GM12878 (cell line): ENCODE data around the gene RHOXF2.

ENCODE experiments used
- HDAC2 ChIP-seq: fragments of 200-600 bp; sonication (generic); IDR thresholded peaks from 2 replicates; pipeline ENCODE4 v1.6.1; 2017
- MXI1 ChIP-seq: fragments of 150-350 bp; IDR thresholded peaks from 2 replicates; pipeline ENCODE4 v1.6.1; 2011; ENCODE audit warnings: low read depth, mild to moderate bottlenecking, inconsistent platforms, low read length, improper control_type of control experiment
- NFIC ChIP-seq: IDR thresholded peaks from 2 replicates; pipeline ENCODE4 v1.6.1; 2012; ENCODE audit warnings: low read depth, mild to moderate bottlenecking, inconsistent platforms, low read length, moderate library complexity
- NFXL1 ChIP-seq: fragments of 450-650 bp; IDR thresholded peaks from 2 replicates; pipeline ENCODE4 v1.6.1; 2017; ENCODE audit warnings: antibody characterized with exemption, mild to moderate bottlenecking, borderline replicate concordance
- POLR2AphosphoS5 ChIP-seq: IDR thresholded peaks from 2 replicates; pipeline ENCODE4 v1.6.1; 2011; ENCODE audit warnings: mild to moderate bottlenecking, low read length, inconsistent platforms
- RFX5 ChIP-seq: IDR thresholded peaks from 2 replicates; pipeline ENCODE4 v1.6.1; 2011; ENCODE audit warnings: low read depth, low read length, improper control_type of control experiment
- SPI1 ChIP-seq: IDR thresholded peaks from 2 replicates; pipeline ENCODE4 v1.6.1; 2011; ENCODE audit warnings: low read depth, mild to moderate bottlenecking, low read length, moderate library complexity, borderline replicate concordance; ENCODE audit not compliant: insufficient read depth
- TCF12 ChIP-seq: IDR thresholded peaks from 2 replicates; pipeline ENCODE4 v1.6.1; 2011; ENCODE audit warnings: low read depth, mild to moderate bottlenecking, low read length
- ZNF274 ChIP-seq: IDR thresholded peaks from one replicate; pipeline ENCODE4 v1.8.0; 2011; ENCODE audit not compliant: insufficient read length, insufficient read depth
- TF ChIP-seq, protein P1 (sequence below), 3 experiments: IDR thresholded peaks in 2 of 3; conservative IDR thresholded peaks in 1 of 3; 2 replicates each; pipeline ENCODE4 v1.5.1; 2011; ENCODE audit warnings: low read depth in 3 of 3, low read length in 3 of 3, mild to moderate bottlenecking in 3 of 3, control low read depth in 2 of 3, moderate library complexity in 2 of 3, inconsistent platforms in 1 of 3, mixed read lengths in 1 of 3; ENCODE audit not compliant: control insufficient read depth in 2 of 3, insufficient read depth in 1 of 3; ENCODE audit errors: extremely low read depth in 1 of 3
- TF ChIP-seq, protein P2 (sequence below): fragments of 450-650 bp; IDR thresholded peaks from 2 replicates; pipeline ENCODE4 v1.6.1; 2017; ENCODE audit warnings: mild to moderate bottlenecking
- TF ChIP-seq, protein P3 (sequence below): IDR thresholded peaks from 2 replicates; pipeline ENCODE4 v1.6.1; 2012; ENCODE audit warnings: mild to moderate bottlenecking, low read depth, low read length
- TF ChIP-seq, protein P4 (sequence below): fragments of 450-650 bp; IDR thresholded peaks from 2 replicates; pipeline ENCODE4 v1.6.1; 2014; ENCODE audit warnings: mild to moderate bottlenecking

DNA sequence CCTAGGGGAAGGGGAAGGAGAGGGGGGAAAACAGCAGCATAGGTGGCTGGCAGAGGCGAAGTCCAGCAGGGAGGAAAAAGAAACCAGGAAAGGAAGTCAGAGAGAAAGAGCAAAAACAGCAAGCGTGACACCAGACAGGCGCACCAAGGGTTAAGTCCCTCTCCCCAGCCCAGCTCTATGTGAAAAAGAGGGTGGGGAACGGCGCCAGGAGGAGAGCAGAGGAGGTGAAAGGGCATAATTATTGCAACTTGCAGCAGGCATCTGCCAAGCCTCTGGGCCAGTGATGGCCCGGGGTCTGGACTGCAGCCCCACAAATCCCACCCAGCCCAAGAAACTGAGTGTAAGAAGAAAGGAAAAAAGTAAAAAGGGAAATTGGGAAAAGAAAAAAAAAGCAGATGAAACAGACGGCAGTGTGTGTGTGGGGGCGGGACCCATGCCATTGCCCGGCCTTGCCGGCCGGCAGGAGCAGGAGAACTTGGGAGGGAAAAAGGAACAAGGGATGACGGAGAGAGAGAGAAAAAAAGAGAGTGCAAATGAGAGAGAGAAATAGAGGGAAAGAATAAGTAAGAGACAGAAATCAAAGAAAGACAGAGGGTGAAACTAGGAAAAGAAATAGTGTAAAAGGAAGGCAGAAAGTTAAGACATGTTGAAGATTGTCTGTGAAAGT, 14.1 kb upstream of the RHOXF2 start:
- TF ChIP-seq NFIC, result no peak
- TF ChIP-seq, protein P1, sequence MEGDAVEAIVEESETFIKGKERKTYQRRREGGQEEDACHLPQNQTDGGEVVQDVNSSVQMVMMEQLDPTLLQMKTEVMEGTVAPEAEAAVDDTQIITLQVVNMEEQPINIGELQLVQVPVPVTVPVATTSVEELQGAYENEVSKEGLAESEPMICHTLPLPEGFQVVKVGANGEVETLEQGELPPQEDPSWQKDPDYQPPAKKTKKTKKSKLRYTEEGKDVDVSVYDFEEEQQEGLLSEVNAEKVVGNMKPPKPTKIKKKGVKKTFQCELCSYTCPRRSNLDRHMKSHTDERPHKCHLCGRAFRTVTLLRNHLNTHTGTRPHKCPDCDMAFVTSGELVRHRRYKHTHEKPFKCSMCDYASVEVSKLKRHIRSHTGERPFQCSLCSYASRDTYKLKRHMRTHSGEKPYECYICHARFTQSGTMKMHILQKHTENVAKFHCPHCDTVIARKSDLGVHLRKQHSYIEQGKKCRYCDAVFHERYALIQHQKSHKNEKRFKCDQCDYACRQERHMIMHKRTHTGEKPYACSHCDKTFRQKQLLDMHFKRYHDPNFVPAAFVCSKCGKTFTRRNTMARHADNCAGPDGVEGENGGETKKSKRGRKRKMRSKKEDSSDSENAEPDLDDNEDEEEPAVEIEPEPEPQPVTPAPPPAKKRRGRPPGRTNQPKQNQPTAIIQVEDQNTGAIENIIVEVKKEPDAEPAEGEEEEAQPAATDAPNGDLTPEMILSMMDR (IDR thresholded peaks at IDR 0.05 in 2 of 3, conservative IDR thresholded peaks at IDR 0.05 in 1 of 3; ENCODE audit: control insufficient read depth in 2 of 3, extremely low read depth in 1 of 3, insufficient read depth in 1 of 3, low read depth in 3 of 3, low read length in 3 of 3), result no peak
- TF ChIP-seq TCF12, result no peak
- TF ChIP-seq HDAC2, result no peak
- TF ChIP-seq, protein P2, sequence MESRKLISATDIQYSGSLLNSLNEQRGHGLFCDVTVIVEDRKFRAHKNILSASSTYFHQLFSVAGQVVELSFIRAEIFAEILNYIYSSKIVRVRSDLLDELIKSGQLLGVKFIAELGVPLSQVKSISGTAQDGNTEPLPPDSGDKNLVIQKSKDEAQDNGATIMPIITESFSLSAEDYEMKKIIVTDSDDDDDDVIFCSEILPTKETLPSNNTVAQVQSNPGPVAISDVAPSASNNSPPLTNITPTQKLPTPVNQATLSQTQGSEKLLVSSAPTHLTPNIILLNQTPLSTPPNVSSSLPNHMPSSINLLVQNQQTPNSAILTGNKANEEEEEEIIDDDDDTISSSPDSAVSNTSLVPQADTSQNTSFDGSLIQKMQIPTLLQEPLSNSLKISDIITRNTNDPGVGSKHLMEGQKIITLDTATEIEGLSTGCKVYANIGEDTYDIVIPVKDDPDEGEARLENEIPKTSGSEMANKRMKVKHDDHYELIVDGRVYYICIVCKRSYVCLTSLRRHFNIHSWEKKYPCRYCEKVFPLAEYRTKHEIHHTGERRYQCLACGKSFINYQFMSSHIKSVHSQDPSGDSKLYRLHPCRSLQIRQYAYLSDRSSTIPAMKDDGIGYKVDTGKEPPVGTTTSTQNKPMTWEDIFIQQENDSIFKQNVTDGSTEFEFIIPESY, result no peak
- no peak for TF ChIP-seq SPI1
- TF ChIP-seq MXI1, result no peak
- TF ChIP-seq ZNF274, result no peak
- TF ChIP-seq RFX5, result no peak
- TF ChIP-seq, protein P3, sequence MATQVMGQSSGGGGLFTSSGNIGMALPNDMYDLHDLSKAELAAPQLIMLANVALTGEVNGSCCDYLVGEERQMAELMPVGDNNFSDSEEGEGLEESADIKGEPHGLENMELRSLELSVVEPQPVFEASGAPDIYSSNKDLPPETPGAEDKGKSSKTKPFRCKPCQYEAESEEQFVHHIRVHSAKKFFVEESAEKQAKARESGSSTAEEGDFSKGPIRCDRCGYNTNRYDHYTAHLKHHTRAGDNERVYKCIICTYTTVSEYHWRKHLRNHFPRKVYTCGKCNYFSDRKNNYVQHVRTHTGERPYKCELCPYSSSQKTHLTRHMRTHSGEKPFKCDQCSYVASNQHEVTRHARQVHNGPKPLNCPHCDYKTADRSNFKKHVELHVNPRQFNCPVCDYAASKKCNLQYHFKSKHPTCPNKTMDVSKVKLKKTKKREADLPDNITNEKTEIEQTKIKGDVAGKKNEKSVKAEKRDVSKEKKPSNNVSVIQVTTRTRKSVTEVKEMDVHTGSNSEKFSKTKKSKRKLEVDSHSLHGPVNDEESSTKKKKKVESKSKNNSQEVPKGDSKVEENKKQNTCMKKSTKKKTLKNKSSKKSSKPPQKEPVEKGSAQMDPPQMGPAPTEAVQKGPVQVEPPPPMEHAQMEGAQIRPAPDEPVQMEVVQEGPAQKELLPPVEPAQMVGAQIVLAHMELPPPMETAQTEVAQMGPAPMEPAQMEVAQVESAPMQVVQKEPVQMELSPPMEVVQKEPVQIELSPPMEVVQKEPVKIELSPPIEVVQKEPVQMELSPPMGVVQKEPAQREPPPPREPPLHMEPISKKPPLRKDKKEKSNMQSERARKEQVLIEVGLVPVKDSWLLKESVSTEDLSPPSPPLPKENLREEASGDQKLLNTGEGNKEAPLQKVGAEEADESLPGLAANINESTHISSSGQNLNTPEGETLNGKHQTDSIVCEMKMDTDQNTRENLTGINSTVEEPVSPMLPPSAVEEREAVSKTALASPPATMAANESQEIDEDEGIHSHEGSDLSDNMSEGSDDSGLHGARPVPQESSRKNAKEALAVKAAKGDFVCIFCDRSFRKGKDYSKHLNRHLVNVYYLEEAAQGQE, result no peak
- TF ChIP-seq POLR2AphosphoS5, result no peak
- no peak for TF ChIP-seq NFXL1
- TF ChIP-seq, protein P4, sequence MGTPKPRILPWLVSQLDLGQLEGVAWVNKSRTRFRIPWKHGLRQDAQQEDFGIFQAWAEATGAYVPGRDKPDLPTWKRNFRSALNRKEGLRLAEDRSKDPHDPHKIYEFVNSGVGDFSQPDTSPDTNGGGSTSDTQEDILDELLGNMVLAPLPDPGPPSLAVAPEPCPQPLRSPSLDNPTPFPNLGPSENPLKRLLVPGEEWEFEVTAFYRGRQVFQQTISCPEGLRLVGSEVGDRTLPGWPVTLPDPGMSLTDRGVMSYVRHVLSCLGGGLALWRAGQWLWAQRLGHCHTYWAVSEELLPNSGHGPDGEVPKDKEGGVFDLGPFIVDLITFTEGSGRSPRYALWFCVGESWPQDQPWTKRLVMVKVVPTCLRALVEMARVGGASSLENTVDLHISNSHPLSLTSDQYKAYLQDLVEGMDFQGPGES, result no peak
